Keratinocyte (primary cell): ENCODE results near the gene PLCZ1.

ENCODE experiments used
- CTCF ChIP-seq, 3 experiments: IDR thresholded peaks in 1 of 3; conservative IDR thresholded peaks in 1 of 3; optimal IDR thresholded peaks in 1 of 3; 2 replicates in 2 of 3; 3 replicates in 1 of 3; pipeline versions ENCODE3 to v1.5.1; 2011; ENCODE audit warnings: low read length in 3 of 3, mild to moderate bottlenecking in 3 of 3, moderate library complexity in 2 of 3, control low read depth in 1 of 3, inconsistent platforms in 1 of 3; ENCODE audit not compliant: insufficient read depth in 2 of 3; ENCODE audit errors: extremely low read depth in 1 of 3
- EZH2 ChIP-seq: IDR thresholded peaks from one replicate; pipeline ENCODE4 v1.6.1; 2012; ENCODE audit warnings: inconsistent platforms, mild to moderate bottlenecking, low read length, moderate library complexity

DNA sequence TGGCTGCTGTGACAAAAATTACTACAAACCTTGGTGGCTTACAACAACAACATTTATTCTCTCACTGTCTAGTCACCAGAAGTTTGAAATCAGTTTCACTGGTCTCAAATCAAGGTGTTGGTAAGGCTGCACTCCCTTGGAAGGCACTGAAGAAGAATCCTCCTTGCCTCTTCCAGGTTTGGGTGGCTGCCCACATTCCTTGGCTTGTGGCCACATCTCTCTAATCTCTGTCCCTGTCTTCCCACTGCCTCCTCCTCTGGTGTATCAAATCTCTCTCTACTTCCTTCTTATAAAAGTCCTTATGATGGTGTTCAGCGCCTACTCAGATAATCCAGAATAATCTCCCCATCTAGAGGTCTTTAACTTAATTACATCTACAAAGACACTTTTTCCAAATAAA, 31.0 kb downstream of the PLCZ1 start:
- TF ChIP-seq CTCF (optimal IDR thresholded peaks at IDR 0.05 in 1 of 3, IDR thresholded peaks at IDR 0.05 in 1 of 3, conservative IDR thresholded peaks at IDR 0.05 in 1 of 3; ENCODE audit: extremely low read depth in 1 of 3, insufficient read depth in 2 of 3, low read length in 3 of 3) (no peak), EZH2 (no peak)
